ENCODE data around the gene ASCL1. TPM values are rescaled to one million over a fixed set of nuclear protein-coding genes. Genes with fewer than 3 reads are reported as not detected.

The ASCL1 gene
- total and polyA plus RNA-seq, 2 of the 13 experiments (the other 11 are each of a cell fraction or from before 2014, with no cell fraction given), result not detected

DNA sequence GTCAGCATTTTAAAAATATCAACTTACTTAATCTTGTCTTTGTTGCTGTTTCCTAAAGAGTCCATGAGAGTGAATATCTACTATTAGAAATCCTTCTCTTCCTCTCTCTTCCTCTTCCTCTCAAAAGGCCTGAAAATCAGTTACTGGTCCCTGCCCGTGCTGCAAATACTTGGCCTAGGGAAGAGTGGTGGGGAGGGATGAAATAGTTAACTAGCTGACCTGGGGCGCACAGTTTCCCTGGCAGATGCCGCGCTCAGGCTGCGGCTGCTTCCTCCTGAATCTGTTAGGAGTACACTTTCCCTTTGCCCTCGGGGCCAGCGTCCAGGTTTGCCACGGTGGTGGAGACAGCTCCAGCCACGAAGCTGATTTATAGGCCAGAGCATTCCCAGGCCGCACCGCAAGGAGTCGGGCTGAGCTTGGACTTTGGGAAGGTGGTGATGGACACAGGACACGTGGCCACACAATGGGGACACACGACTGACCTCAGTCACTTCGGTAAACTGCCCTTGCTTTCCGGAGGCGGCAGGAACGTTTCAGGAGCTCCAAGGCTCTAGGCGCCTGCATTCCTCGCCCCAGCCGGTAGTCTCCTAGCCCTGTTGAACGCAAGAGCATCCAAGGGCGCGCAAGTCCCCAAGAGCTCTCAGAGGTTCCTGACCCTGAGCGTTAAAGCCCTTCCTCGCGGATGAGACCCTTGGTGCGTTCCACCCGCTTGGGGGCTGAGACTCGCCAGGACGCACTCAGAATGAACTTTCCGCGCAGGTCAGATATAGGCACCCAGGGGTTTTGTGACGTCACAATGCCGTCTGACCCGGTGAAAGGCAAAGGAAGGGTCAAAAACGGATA, 7.1 kb upstream of the ASCL1 start (continued):
- TF ChIP-seq ZNF17 (CRISPR knock-in tag; IDR thresholded peaks at IDR 0.05), result no peak
- no peak for TF ChIP-seq TCF12 (IDR thresholded peaks at IDR 0.05)
- TF ChIP-seq TCF12 (CRISPR knock-in tag; IDR thresholded peaks at IDR 0.05), result 0 out of 2 replicates have a peak, but pooled peaks have one; percentile 44
- peak; percentile 45; the same call in 1 of the 2 replicates for TF ChIP-seq FOXA3 (CRISPR knock-in tag; IDR thresholded peaks at IDR 0.05)
- no peak for TF ChIP-seq IKZF1 (IDR thresholded peaks at IDR 0.05)
- TF ChIP-seq ZFP36L1 (CRISPR knock-in tag; IDR thresholded peaks at IDR 0.05), result no peak
- TF ChIP-seq, protein P1, sequence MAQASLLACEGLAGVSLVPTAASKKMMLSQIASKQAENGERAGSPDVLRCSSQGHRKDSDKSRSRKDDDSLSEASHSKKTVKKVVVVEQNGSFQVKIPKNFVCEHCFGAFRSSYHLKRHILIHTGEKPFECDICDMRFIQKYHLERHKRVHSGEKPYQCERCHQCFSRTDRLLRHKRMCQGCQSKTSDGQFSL (CRISPR knock-in tag; IDR thresholded peaks at IDR 0.05), result no peak
- TF ChIP-seq SKI (IDR thresholded peaks at IDR 0.05; ENCODE audit: partially characterized antibody), result peak; percentile 39
- no peak for TF ChIP-seq KLF16 (CRISPR knock-in tag; IDR thresholded peaks at IDR 0.05)
- no peak for TF ChIP-seq ZNF44 (CRISPR knock-in tag; IDR thresholded peaks at IDR 0.05)
- no peak for TF ChIP-seq SP1 (IDR thresholded peaks at IDR 0.05)
- TF ChIP-seq SP1 (CRISPR knock-in tag; IDR thresholded peaks at IDR 0.05), result no peak
- TF ChIP-seq CHD2 (IDR thresholded peaks at IDR 0.05; ENCODE audit: low read depth, low read length), result no peak
- TF ChIP-seq, protein P2, sequence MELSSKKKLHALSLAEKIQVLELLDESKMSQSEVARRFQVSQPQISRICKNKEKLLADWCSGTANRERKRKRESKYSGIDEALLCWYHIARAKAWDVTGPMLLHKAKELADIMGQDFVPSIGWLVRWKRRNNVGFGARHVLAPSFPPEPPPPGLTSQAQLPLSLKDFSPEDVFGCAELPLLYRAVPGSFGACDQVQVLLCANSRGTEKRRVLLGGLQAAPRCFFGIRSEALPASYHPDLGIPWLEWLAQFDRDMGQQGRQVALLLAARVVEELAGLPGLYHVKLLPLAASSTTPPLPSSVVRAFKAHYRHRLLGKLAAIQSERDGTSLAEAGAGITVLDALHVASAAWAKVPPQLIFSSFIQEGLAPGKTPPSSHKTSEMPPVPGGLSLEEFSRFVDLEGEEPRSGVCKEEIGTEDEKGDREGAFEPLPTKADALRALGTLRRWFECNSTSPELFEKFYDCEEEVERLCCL (CRISPR knock-in tag; IDR thresholded peaks at IDR 0.05; ENCODE audit: borderline replicate concordance), result no peak
- TF ChIP-seq, protein P3, sequence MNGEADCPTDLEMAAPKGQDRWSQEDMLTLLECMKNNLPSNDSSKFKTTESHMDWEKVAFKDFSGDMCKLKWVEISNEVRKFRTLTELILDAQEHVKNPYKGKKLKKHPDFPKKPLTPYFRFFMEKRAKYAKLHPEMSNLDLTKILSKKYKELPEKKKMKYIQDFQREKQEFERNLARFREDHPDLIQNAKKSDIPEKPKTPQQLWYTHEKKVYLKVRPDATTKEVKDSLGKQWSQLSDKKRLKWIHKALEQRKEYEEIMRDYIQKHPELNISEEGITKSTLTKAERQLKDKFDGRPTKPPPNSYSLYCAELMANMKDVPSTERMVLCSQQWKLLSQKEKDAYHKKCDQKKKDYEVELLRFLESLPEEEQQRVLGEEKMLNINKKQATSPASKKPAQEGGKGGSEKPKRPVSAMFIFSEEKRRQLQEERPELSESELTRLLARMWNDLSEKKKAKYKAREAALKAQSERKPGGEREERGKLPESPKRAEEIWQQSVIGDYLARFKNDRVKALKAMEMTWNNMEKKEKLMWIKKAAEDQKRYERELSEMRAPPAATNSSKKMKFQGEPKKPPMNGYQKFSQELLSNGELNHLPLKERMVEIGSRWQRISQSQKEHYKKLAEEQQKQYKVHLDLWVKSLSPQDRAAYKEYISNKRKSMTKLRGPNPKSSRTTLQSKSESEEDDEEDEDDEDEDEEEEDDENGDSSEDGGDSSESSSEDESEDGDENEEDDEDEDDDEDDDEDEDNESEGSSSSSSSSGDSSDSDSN (CRISPR knock-in tag; IDR thresholded peaks at IDR 0.05), result peak; percentile 65
- TF ChIP-seq ZNF510 (CRISPR knock-in tag; IDR thresholded peaks at IDR 0.05; ENCODE audit: low read depth), result no peak
- TF ChIP-seq ZNF20 (CRISPR knock-in tag; IDR thresholded peaks at IDR 0.05), result no peak
- peak; percentile 89 for TF ChIP-seq SALL1 (CRISPR knock-in tag; IDR thresholded peaks at IDR 0.05)
- TF ChIP-seq ZNF761 (CRISPR knock-in tag; conservative IDR thresholded peaks at IDR 0.05), result no peak
- TF ChIP-seq, protein P4, sequence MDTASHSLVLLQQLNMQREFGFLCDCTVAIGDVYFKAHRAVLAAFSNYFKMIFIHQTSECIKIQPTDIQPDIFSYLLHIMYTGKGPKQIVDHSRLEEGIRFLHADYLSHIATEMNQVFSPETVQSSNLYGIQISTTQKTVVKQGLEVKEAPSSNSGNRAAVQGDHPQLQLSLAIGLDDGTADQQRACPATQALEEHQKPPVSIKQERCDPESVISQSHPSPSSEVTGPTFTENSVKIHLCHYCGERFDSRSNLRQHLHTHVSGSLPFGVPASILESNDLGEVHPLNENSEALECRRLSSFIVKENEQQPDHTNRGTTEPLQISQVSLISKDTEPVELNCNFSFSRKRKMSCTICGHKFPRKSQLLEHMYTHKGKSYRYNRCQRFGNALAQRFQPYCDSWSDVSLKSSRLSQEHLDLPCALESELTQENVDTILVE (CRISPR knock-in tag; IDR thresholded peaks at IDR 0.05), result no peak
- no peak; the same call in 1 of the 2 replicates for TF ChIP-seq ZNF766 (CRISPR knock-in tag; IDR thresholded peaks at IDR 0.05; ENCODE audit: borderline replicate concordance)
- TF ChIP-seq ZNF235 (CRISPR knock-in tag; IDR thresholded peaks at IDR 0.05; ENCODE audit: borderline replicate concordance), result no peak
- peak; percentile 40; the same call in 1 of the 2 replicates for TF ChIP-seq YEATS4 (CRISPR knock-in tag; IDR thresholded peaks at IDR 0.05; ENCODE audit: borderline replicate concordance)
- TF ChIP-seq MIXL1 (CRISPR knock-in tag; IDR thresholded peaks at IDR 0.05), result peak; percentile 74; the same call in 1 of the 2 replicates
- peak; percentile 63 for TF ChIP-seq ZFY (CRISPR knock-in tag; IDR thresholded peaks at IDR 0.05)
- no peak for TF ChIP-seq JARID2 (CRISPR knock-in tag; IDR thresholded peaks at IDR 0.05; ENCODE audit: insufficient replicate concordance)
- no peak for TF ChIP-seq GLI4 (CRISPR knock-in tag; IDR thresholded peaks at IDR 0.05; ENCODE audit: borderline replicate concordance)
- no peak for TF ChIP-seq SP5 (CRISPR knock-in tag; IDR thresholded peaks at IDR 0.05; ENCODE audit: borderline replicate concordance, low read depth)

Data from HepG2 (cell line).